Stomach (tissue), 4 donors: ENCODE results near the gene YIPF6.

Experiments
- CTCF ChIP-seq, 7 experiments: fragments of 450-650 bp in 4 of 7; fragments of 200-600 bp in 3 of 7; sonication (generic) in 3 of 7; IDR thresholded peaks; one replicate each; pipeline ENCODE4 v1.5.1; 2016 to 2019; ENCODE audit warnings: antibody characterized with exemption in 7 of 7, control low read depth in 2 of 7, mild to moderate bottlenecking in 1 of 7
- POLR2AphosphoS5 ChIP-seq, 3 donors: sonication (generic); formaldehyde crosslinking; IDR thresholded peaks; one replicate each; pipeline ENCODE4 v1.6.1; 2016; ENCODE audit warnings: antibody characterized with exemption in 3 of 3

- TF ChIP-seq CTCF (IDR thresholded peaks at IDR 0.05) (no peak), POLR2AphosphoS5 (IDR thresholded peaks at IDR 0.05) (no peak)
These were observed 34.8 kb downstream of the YIPF6 start for GRCh38 chrX:68533656-68534055.
